Mesothelial cell of epicardium (in vitro differentiated cells): ENCODE measurements around the gene CCDC197. TPM values are rescaled to one million over a fixed set of nuclear protein-coding genes. Genes with fewer than 3 reads are reported as not detected.

Source experiments
- DNase-seq, 2 experiments: peaks; one replicate each; pipeline ENCODE4 v3.0.0; 2021; ENCODE audit warnings: low spot score in 2 of 2; ENCODE audit not compliant: unreplicated experiment in 2 of 2
- H3K27ac Mint-ChIP-seq: 2 replicates; pipeline ENCODE4 v1.8.0; 2021; ENCODE audit warnings: mixed read lengths
- H3K27me3 Mint-ChIP-seq: 2 replicates; pipeline ENCODE4 v1.8.0; 2021; ENCODE audit warnings: low read depth, mixed read lengths
- H3K36me3 Mint-ChIP-seq: 2 replicates; pipeline ENCODE4 v1.8.0; 2021; ENCODE audit warnings: mixed read lengths
- H3K4me1 Mint-ChIP-seq: 2 replicates; pipeline ENCODE4 v1.8.0; 2021; ENCODE audit warnings: mixed read lengths
- H3K4me3 Mint-ChIP-seq: 2 replicates; pipeline ENCODE4 v1.8.0; 2021; ENCODE audit warnings: mild to moderate bottlenecking, moderate library complexity, mixed read lengths
- H3K9me3 Mint-ChIP-seq: 2 replicates; pipeline ENCODE4 v1.8.0; 2021; ENCODE audit warnings: mixed read lengths
- total RNA-seq: library from RNA; stranded (reverse); gene quantifications from 3 replicates; pipeline ENCODE4 v1.2.1, GENCODE V29; 2021
- TF ChIP-seq, protein P1 (sequence below): fragments of 200-600 bp; sonication (generic); IDR thresholded peaks from one replicate; pipeline ENCODE4 v1.5.0; 2021; ENCODE audit warnings: antibody characterized with exemption; ENCODE audit not compliant: unreplicated experiment

Gene CCDC197
- total RNA-seq, 1 donor from 2014 or later = not detected

DNA sequence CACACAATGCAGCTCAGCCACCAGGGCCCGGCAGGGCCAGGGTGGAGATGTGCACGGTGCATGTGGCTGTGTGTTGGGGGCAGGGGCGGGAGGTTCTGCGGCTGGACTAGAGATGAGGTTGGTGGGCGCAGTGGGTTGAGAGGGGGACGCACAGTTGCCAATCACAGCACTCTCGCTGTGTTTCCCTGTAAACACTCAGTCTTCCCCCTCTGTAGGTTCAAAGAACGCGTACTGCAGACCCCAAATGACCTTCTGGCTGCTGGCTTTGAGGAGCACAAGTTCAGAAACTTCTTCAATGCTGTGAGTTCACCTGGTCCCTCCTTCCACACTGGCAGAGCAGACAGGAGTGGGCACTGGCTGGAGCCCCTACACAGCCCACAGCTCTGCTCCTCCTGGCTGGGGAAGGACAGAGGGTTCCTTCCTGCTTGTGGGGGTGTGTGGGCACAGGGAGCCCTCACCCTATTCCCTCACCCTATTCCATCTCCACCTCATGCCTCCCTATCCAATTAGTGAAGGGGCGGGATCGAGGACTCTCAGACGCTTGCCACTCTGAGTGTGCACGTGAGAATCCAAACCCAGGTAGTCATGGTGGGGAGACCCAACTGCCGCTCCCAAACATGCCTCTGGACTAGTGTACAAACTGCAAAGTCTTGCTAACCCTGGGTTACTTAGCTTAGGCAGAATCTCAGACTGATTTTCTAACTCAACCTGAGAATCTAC is 46.8 kb downstream of the CCDC197 start:
- no peaks in the 10 kb centered on the region for H3K27me3 Mint-ChIP-seq
- H3K4me1 Mint-ChIP-seq = peaks cover 9% of the 10 kb centered on the region
- no peaks in the 10 kb centered on the region for H3K9me3 Mint-ChIP-seq
- peaks cover 3% of the 10 kb centered on the region for H3K36me3 Mint-ChIP-seq
- DNase-seq = no peak
- H3K4me3 Mint-ChIP-seq = no peak overlapping the region
- no peak overlapping the region for H3K27ac Mint-ChIP-seq
- TF ChIP-seq, protein P1, sequence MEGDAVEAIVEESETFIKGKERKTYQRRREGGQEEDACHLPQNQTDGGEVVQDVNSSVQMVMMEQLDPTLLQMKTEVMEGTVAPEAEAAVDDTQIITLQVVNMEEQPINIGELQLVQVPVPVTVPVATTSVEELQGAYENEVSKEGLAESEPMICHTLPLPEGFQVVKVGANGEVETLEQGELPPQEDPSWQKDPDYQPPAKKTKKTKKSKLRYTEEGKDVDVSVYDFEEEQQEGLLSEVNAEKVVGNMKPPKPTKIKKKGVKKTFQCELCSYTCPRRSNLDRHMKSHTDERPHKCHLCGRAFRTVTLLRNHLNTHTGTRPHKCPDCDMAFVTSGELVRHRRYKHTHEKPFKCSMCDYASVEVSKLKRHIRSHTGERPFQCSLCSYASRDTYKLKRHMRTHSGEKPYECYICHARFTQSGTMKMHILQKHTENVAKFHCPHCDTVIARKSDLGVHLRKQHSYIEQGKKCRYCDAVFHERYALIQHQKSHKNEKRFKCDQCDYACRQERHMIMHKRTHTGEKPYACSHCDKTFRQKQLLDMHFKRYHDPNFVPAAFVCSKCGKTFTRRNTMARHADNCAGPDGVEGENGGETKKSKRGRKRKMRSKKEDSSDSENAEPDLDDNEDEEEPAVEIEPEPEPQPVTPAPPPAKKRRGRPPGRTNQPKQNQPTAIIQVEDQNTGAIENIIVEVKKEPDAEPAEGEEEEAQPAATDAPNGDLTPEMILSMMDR = no peak

DNA sequence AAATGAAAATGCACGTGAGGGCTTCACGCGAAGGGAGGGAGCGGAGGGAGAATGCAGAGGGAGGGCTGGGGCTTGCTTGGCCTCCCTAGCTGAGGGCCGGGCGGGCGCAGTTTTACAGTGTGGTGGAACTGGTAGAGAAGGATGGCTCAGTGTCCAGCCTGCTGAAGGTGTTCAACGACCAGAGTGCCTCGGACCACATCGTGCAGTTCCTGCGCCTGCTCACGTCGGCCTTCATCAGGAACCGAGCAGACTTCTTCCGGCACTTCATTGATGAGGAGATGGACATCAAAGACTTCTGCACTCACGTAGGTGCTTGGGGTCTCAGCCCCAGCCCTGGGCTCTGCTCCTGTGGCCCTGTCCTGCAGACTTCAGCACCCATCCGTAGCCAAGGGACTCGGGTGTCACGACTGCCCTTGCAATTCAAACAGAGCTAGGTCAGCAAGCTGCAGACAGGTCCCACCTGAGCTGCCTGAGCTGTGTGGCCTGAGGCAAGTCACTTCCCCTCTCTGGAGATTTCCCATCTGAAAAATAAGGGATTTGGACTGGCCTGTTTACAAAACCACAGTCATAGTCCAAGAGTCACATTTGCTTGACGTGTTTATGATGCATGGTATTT is 47.5 kb downstream of the CCDC197 start:
- Mint-ChIP-seq H3K27me3 (no peaks in the 10 kb centered on the region), H3K4me3 (no peak overlapping the region), H3K27ac (no peak overlapping the region), H3K4me1 (peaks cover 14% of the 10 kb centered on the region), H3K36me3 (no peaks in the 10 kb centered on the region), H3K9me3 (no peaks in the 10 kb centered on the region)
- no peak for DNase-seq
- TF ChIP-seq, protein P1 = no peak

DNA sequence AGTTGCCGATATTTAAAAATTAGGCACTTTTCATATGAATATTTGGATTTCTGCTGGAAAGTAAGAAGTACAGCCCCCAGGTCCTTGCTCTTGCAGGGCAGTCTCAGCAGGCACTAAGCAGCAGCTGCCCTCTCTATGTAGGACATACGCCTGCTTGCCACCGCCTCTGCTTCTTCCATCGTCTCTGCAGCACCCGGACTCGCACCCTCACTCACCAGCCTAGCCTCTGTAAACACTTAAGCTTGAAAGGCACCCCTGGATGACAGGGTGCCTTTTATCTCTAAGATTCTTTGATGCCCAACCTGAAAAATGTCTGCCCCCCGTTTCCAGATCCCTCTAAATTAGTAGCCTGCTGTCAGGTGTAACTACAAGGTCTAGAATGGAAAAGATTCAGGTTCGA is 48.0 kb downstream of the CCDC197 start:
- no peaks in the 10 kb centered on the region for H3K9me3 Mint-ChIP-seq
- TF ChIP-seq, protein P1 = no peak
- H3K27ac Mint-ChIP-seq = no peak overlapping the region
- H3K36me3 Mint-ChIP-seq = peaks cover 4% of the 10 kb centered on the region
- no peak for DNase-seq
- H3K4me1 Mint-ChIP-seq = peaks cover 14% of the 10 kb centered on the region
- no peaks in the 10 kb centered on the region for H3K27me3 Mint-ChIP-seq
- H3K4me3 Mint-ChIP-seq = no peak overlapping the region

DNA sequence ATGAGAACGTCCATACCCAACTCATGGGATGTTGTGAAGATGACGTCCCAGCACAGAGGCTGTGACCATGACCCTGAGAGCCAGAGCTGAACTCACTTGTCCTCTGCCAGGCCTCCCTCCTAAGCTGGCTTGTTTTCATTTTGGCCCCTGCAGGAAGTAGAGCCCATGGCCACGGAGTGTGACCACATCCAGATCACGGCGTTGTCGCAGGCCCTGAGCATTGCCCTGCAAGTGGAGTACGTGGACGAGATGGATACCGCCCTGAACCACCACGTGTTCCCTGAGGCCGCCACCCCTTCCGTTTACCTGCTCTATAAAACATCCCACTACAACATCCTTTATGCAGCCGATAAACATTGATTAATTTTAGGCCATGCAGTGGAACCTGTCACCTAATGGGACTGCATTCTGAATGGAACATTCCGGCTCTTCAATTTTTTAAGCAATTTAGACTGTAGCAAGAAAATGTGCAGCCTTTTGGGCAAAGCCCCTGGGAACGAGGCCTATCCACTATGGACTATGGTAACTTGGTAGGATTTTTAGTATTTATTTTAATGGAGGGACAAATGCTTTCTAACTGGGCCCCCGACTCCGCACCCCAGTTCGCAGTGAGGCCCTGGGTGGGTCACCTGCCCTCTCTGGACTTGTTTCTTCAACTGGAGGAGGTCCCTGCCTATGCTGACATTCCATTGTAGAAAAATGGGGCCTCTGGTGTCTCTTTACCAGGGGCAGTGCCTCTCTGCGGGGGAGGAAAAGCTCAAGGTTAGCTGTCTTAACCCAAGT is 48.7 kb downstream of the CCDC197 start:
- TF ChIP-seq, protein P1 = no peak
- Mint-ChIP-seq H3K4me1 (peaks cover 14% of the 10 kb centered on the region), H3K36me3 (peaks cover 9% of the 10 kb centered on the region), H3K27ac (no peak overlapping the region), H3K9me3 (no peaks in the 10 kb centered on the region), H3K4me3 (no peak overlapping the region), H3K27me3 (no peaks in the 10 kb centered on the region)
- no peak for DNase-seq

DNA sequence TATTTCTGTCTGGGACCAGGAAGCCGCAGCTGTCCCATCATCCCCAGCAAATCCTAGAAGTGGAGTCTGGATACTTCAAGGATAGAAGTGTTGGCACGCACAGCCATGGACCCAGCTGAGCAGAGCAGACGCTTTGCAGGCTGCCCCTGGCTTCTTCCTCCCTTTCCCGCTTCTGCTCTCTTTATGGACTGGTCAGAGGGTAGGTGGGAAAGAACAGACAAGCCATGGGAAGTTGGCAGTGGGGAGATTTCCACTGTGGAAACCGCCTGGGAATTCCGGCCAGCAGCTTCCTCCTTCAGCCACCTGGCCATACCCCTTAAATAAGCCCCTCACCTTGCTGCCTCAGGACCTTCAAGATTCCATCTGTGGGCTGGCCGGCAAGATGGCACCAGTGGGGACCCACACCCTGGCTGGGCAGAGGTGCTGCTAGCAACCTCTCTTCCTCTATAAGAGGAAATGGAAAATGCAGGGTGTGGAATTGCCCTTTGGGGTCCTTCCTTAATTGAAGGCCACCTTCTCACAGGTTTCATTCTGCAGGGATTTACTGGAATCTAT is 49.7 kb downstream of the CCDC197 start:
- H3K9me3 Mint-ChIP-seq = no peaks in the 10 kb centered on the region
- TF ChIP-seq, protein P1 = no peak
- H3K27me3 Mint-ChIP-seq = no peaks in the 10 kb centered on the region
- H3K4me3 Mint-ChIP-seq = no peak overlapping the region
- H3K27ac Mint-ChIP-seq = no peak overlapping the region
- peaks cover 17% of the 10 kb centered on the region for H3K36me3 Mint-ChIP-seq
- no peak for DNase-seq
- H3K4me1 Mint-ChIP-seq = peaks cover 16% of the 10 kb centered on the region
